Esophagus squamous epithelium (tissue), 4 donors: ENCODE results near the gene SLC25A20.

Source experiments
- POLR2A ChIP-seq, 4 donors: fragments of 450-650 bp; IDR thresholded peaks; one replicate each; pipeline ENCODE4 v1.6.1; 2017; ENCODE audit warnings: antibody characterized with exemption in 4 of 4, mild to moderate bottlenecking in 4 of 4, moderate library complexity in 3 of 4
- TF ChIP-seq, protein P1 (sequence below), 6 experiments: fragments of 450-650 bp in 4 of 6; fragments of 200-600 bp in 2 of 6; sonication (generic) in 2 of 6; IDR thresholded peaks; one replicate each; pipeline ENCODE4 v1.5.1; 2016 to 2019; ENCODE audit warnings: antibody characterized with exemption in 6 of 6, mild to moderate bottlenecking in 4 of 6, moderate library complexity in 4 of 6

DNA sequence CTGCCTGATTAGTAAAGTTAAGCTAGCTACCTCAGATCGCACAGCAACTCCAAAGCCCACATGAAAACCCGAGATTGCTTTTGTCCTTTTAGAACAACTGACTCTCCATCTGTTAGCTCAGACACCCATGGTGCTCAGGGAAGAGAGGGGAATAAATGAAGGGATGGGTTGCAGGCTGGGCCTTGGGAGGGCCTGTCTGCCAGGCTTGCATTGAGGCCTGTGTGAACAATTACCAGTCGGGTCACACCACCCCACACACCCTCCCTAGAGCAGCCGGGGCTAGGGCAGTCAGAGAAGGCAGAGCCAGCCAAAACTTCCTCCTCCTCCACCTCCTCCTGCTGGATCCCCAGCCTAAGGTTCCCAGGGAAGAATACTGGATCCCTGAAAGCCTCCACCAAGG is 42.2 kb downstream of the SLC25A20 start:
- TF ChIP-seq, protein P1, sequence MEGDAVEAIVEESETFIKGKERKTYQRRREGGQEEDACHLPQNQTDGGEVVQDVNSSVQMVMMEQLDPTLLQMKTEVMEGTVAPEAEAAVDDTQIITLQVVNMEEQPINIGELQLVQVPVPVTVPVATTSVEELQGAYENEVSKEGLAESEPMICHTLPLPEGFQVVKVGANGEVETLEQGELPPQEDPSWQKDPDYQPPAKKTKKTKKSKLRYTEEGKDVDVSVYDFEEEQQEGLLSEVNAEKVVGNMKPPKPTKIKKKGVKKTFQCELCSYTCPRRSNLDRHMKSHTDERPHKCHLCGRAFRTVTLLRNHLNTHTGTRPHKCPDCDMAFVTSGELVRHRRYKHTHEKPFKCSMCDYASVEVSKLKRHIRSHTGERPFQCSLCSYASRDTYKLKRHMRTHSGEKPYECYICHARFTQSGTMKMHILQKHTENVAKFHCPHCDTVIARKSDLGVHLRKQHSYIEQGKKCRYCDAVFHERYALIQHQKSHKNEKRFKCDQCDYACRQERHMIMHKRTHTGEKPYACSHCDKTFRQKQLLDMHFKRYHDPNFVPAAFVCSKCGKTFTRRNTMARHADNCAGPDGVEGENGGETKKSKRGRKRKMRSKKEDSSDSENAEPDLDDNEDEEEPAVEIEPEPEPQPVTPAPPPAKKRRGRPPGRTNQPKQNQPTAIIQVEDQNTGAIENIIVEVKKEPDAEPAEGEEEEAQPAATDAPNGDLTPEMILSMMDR (IDR thresholded peaks at IDR 0.05): no peak
- TF ChIP-seq POLR2A (IDR thresholded peaks at IDR 0.05): no peak
